KMS-11 (cell line): Measurements from ENCODE around the gene RNF166.

Source experiments
- H2AFZ ChIP-seq: fragments of 200-600 bp; sonication (generic); 2 replicates; pipeline ENCODE4 v1.6.1; 2016; ENCODE audit warnings: antibody characterized with exemption, mixed run types, low read depth
- H3K27ac ChIP-seq: fragments of 200-600 bp; sonication (generic); 2 replicates; pipeline ENCODE4 v1.6.1; 2016; ENCODE audit warnings: mild to moderate bottlenecking, mixed run types
- H3K27me3 ChIP-seq: fragments of 200-600 bp; sonication (generic); 2 replicates; pipeline ENCODE4 v1.6.1; 2017; ENCODE audit warnings: mild to moderate bottlenecking, low read depth, mixed run types, moderate library complexity; ENCODE audit not compliant: insufficient read depth
- H3K36me3 ChIP-seq: fragments of 200-600 bp; sonication (generic); 2 replicates; pipeline ENCODE4 v1.6.1; 2017; ENCODE audit warnings: mild to moderate bottlenecking, mixed run types; ENCODE audit not compliant: insufficient read depth
- H3K4me1 ChIP-seq: fragments of 200-600 bp; sonication (generic); 2 replicates; pipeline ENCODE4 v1.6.1; 2016; ENCODE audit warnings: mild to moderate bottlenecking, low read depth, mixed run types; ENCODE audit not compliant: poor library complexity, severe bottlenecking
- H3K4me2 ChIP-seq: fragments of 200-600 bp; sonication (generic); 2 replicates; pipeline ENCODE4 v1.7.0; 2016; ENCODE audit warnings: mild to moderate bottlenecking, mixed run types
- H3K4me3 ChIP-seq: fragments of 200-600 bp; sonication (generic); IDR thresholded peaks from 2 replicates; pipeline ENCODE4 v1.6.1; 2017; ENCODE audit warnings: low read depth, low read length, mixed read lengths; ENCODE audit not compliant: insufficient read depth
- H3K79me2 ChIP-seq: fragments of 200-600 bp; sonication (generic); 2 replicates; pipeline ENCODE4 v1.6.1; 2016; ENCODE audit warnings: low read depth, mixed run types; ENCODE audit not compliant: insufficient read depth
- H3K9ac ChIP-seq: fragments of 200-600 bp; sonication (generic); 2 replicates; pipeline ENCODE4 v1.6.1; 2016; ENCODE audit warnings: mild to moderate bottlenecking, mixed run types
- H4K20me1 ChIP-seq: fragments of 200-600 bp; sonication (generic); 2 replicates; pipeline ENCODE4 v1.6.1; 2016; ENCODE audit warnings: mild to moderate bottlenecking, mixed run types; ENCODE audit not compliant: insufficient read depth
- TF ChIP-seq, protein P1 (sequence below): fragments of 200-600 bp; sonication (generic); conservative IDR thresholded peaks from 2 replicates; pipeline ENCODE4 v1.6.1; 2017; ENCODE audit warnings: low read depth, mild to moderate bottlenecking, antibody characterized with exemption, low read length, moderate library complexity, mixed read lengths

RNF166 gene

DNA sequence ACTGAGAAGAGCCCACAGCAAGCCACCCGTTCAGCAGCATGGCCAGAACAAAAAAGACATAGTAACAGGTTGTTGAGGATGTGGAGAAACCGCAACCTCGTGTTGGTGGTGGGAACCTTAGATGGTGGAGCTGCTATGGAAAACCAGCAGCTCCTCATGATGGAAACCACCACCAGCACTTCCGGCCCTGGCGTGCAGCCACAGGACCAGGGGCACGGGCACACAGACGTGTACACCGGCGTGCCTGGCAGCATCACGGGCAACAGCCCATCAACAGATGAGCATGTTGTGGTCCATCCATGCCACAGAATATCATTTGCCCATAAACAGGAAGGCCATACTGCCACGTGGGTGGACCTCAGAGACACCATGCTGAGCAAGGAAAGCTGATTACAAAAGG lies 12.0 kb upstream of the RNF166 start:
- no peak overlapping the region for H3K27ac ChIP-seq
- H4K20me1 ChIP-seq, result no peaks in the 10 kb centered on the region
- no peak overlapping the region for H3K4me2 ChIP-seq
- no peaks in the 10 kb centered on the region for H3K79me2 ChIP-seq
- H3K4me1 ChIP-seq, result no peaks in the 10 kb centered on the region
- no peak overlapping the region for H3K9ac ChIP-seq
- TF ChIP-seq, protein P1, sequence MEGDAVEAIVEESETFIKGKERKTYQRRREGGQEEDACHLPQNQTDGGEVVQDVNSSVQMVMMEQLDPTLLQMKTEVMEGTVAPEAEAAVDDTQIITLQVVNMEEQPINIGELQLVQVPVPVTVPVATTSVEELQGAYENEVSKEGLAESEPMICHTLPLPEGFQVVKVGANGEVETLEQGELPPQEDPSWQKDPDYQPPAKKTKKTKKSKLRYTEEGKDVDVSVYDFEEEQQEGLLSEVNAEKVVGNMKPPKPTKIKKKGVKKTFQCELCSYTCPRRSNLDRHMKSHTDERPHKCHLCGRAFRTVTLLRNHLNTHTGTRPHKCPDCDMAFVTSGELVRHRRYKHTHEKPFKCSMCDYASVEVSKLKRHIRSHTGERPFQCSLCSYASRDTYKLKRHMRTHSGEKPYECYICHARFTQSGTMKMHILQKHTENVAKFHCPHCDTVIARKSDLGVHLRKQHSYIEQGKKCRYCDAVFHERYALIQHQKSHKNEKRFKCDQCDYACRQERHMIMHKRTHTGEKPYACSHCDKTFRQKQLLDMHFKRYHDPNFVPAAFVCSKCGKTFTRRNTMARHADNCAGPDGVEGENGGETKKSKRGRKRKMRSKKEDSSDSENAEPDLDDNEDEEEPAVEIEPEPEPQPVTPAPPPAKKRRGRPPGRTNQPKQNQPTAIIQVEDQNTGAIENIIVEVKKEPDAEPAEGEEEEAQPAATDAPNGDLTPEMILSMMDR, result no peak
- H3K27me3 ChIP-seq, result no peaks in the 10 kb centered on the region
- H3K4me3 ChIP-seq, result no peak overlapping the region
- H3K36me3 ChIP-seq, result peaks cover 14% of the 10 kb centered on the region
- no peak overlapping the region for H2AFZ ChIP-seq

DNA sequence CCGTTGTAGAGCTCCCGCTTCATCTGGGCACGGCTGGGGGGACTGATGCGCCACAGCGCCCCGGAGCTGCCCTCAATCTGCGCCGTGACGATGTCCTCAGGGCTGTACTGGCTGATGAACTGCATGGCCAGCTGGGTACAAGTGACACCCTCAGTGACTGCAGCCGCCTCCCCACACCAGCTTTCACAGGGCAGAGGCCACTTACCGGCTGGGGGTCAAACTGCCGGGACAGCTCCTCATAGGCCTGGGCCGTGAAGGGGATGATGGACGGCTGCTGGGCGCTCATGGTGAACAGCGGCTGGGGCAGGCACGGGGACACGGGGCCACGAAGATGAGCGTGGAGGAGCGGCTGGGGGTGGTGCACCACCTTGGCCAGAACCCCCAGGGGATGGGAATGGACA lies 10.4 kb upstream of the RNF166 start:
- H2AFZ ChIP-seq, result no peak overlapping the region
- TF ChIP-seq, protein P1, result no peak
- H3K9ac ChIP-seq, result no peak overlapping the region
- no peaks in the 10 kb centered on the region for H3K27me3 ChIP-seq
- no peaks in the 10 kb centered on the region for H3K79me2 ChIP-seq
- no peak overlapping the region for H3K27ac ChIP-seq
- no peak overlapping the region for H3K4me2 ChIP-seq
- H3K4me3 ChIP-seq, result no peak overlapping the region
- peaks cover 14% of the 10 kb centered on the region for H3K36me3 ChIP-seq
- no peaks in the 10 kb centered on the region for H4K20me1 ChIP-seq
- no peaks in the 10 kb centered on the region for H3K4me1 ChIP-seq

DNA sequence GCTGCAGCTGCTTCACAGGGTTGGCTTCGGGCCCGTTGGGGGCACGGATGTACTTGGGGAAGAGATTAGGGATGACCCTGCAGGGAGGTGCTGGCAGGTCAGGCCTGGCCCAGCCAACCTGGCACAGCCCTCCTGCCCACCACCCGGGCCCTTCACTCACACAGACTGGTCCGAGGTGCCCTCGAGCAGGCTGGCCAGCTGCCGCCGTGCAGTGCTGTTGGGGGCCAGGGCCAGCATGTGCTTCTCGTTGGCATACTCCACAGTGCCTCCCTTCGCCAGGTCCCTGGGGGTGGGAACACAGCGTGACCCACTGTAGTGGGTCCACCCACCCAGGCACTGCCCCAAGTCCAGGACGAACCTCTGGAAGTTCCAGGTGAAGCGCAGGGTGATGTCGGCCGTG lies 10.0 kb upstream of the RNF166 start:
- Histone ChIP-seq H3K79me2 (no peaks in the 10 kb centered on the region), H3K9ac (no peak overlapping the region), H3K4me3 (no peak overlapping the region), H3K36me3 (peaks cover 14% of the 10 kb centered on the region), H3K27me3 (no peaks in the 10 kb centered on the region), H4K20me1 (no peaks in the 10 kb centered on the region), H2AFZ (no peak overlapping the region), H3K4me2 (no peak overlapping the region), H3K4me1 (no peaks in the 10 kb centered on the region), H3K27ac (no peak overlapping the region)
- TF ChIP-seq, protein P1, result no peak

DNA sequence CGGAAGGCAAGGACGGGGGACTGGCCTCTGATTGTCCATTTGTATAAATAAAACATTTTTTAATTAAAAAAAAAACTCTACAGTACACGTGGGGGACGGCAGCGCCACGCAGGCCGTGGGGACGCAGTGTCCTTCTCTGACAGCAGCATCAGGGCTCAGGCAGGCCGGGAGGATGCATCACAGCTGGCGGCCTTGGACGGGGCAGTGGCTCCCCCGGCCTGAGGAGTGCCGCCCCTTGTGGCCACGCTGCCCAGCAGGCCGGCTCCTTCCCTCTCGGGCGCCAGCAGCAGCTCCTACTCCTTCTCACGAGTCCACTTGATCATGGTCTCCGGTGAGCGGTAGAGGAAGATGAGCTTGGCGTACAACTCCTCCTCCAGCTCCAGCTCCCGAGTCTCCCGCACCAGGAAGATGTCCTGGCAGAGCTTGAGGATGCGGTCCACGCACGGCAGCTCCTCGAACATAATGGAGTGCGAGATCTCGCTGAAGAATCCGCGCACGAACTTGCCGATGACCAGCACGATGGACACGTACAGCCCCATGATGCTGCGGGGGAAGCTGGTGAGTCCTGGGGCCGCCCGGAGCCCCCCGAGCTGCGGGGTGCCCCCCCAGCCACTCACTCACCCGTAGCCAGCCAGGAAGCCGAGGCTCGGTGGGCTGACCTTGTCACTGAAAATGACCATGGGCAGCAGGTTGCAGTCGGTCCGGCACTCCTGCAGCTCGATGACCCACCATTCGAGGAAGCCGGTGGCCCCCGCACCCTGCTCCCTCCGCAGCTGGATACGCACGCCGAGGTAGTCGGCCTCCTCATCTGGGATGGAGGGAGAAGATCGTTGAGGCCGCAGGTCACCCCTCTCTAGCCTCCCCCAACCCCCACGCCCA lies 9.3 kb upstream of the RNF166 start:
- H3K79me2 ChIP-seq, result no peaks in the 10 kb centered on the region
- H2AFZ ChIP-seq, result no peak overlapping the region
- H3K36me3 ChIP-seq, result peaks cover 14% of the 10 kb centered on the region
- H3K9ac ChIP-seq, result no peak overlapping the region
- H3K27me3 ChIP-seq, result no peaks in the 10 kb centered on the region
- H3K4me3 ChIP-seq, result no peak overlapping the region
- H4K20me1 ChIP-seq, result no peaks in the 10 kb centered on the region
- H3K4me2 ChIP-seq, result no peak overlapping the region
- H3K27ac ChIP-seq, result no peak overlapping the region
- TF ChIP-seq, protein P1, result no peak
- H3K4me1 ChIP-seq, result no peaks in the 10 kb centered on the region
